Hepatocyte (in vitro differentiated cells): ENCODE results near the gene SLC44A3. TPM values are rescaled to one million over a fixed set of nuclear protein-coding genes. Genes with fewer than 3 reads are reported as not detected.

ENCODE experiments used
- DNase-seq: peaks from one replicate; pipeline ENCODE4 v3.0.0-alpha.2; 2016; ENCODE audit warnings: low spot score
- H2AFZ ChIP-seq: fragments of 200-600 bp; sonication (generic); 2 replicates; pipeline ENCODE4 v1.6.0; 2016; ENCODE audit warnings: antibody characterized with exemption, mild to moderate bottlenecking
- H3K27ac ChIP-seq: fragments of 200-600 bp; sonication (generic); 2 replicates; pipeline ENCODE4 v1.5.1; 2016; ENCODE audit warnings: mild to moderate bottlenecking
- H3K27me3 ChIP-seq: fragments of 200-600 bp; sonication (generic); 2 replicates; pipeline ENCODE4 v1.6.1; 2016
- H3K36me3 ChIP-seq: fragments of 200-600 bp; sonication (generic); replicated peaks from 2 replicates; pipeline ENCODE4 v1.5.1; 2016; ENCODE audit warnings: low read depth; ENCODE audit not compliant: insufficient read depth
- H3K4me1 ChIP-seq: fragments of 200-600 bp; sonication (generic); 2 replicates; pipeline ENCODE4 v1.5.1; 2016; ENCODE audit warnings: mild to moderate bottlenecking, moderate library complexity; ENCODE audit not compliant: insufficient read depth
- H3K4me2 ChIP-seq: fragments of 200-600 bp; sonication (generic); 2 replicates; pipeline ENCODE4 v1.6.0; 2016
- H3K4me3 ChIP-seq: fragments of 200-600 bp; sonication (generic); 2 replicates; pipeline ENCODE4 v1.5.1; 2016; ENCODE audit warnings: mild to moderate bottlenecking
- H3K79me2 ChIP-seq: fragments of 200-600 bp; sonication (generic); 2 replicates; pipeline ENCODE4 v1.6.0; 2017; ENCODE audit warnings: mild to moderate bottlenecking
- H3K9me2 ChIP-seq: fragments of 200-600 bp; sonication (generic); replicated peaks from 2 replicates; pipeline ENCODE4 v1.6.0; 2017; ENCODE audit warnings: mild to moderate bottlenecking; ENCODE audit not compliant: insufficient read depth
- H3K9me3 ChIP-seq: fragments of 200-600 bp; sonication (generic); 2 replicates; pipeline ENCODE4 v1.5.1; 2016; ENCODE audit warnings: low read depth, mild to moderate bottlenecking
- H4K20me1 ChIP-seq: fragments of 200-600 bp; sonication (generic); 2 replicates; pipeline ENCODE4 v1.6.0; 2016; ENCODE audit warnings: mild to moderate bottlenecking; ENCODE audit not compliant: insufficient read depth, poor library complexity, severe bottlenecking
- EZH2 ChIP-seq: fragments of 200-600 bp; sonication (generic); IDR thresholded peaks from 2 replicates; pipeline ENCODE4 v1.6.1; 2016; ENCODE audit warnings: antibody characterized with exemption, mild to moderate bottlenecking, borderline replicate concordance
- EZH2phosphoT487 ChIP-seq: fragments of 200-600 bp; sonication (generic); IDR thresholded peaks from one replicate; pipeline ENCODE4 v1.6.1; 2018; ENCODE audit warnings: antibody characterized with exemption, mild to moderate bottlenecking, low read depth, moderate library complexity; ENCODE audit not compliant: unreplicated experiment, severe bottlenecking
- WGBS: methylation state at CpG from one replicate; pipeline ENCODE4 v1.1.6; 2016; ENCODE audit warnings: low lambda C conversion rate; ENCODE audit errors: missing lambda C conversion rate; 5-methylcytosine and 5-hydroxymethylcytosine counted together
- polyA plus RNA-seq: library from polyadenylated mRNA; unstranded; fragments of >200 nt; fragmentation: Nextera tagmentation; extraction: Ambion mirVana; gene quantifications from 2 replicates; pipeline ENCODE4 v1.2.1, GENCODE V29; 2016
- total RNA-seq: library from RNA; depleted of rRNA; stranded (reverse); fragments of >200 nt; gene quantifications from 2 replicates; pipeline ENCODE4 v1.2.3, GENCODE V29; 2014
- TF ChIP-seq, protein P1 (sequence below): fragments of 200-600 bp; sonication (generic); IDR thresholded peaks from 2 replicates; pipeline ENCODE4 v1.5.1; 2016; ENCODE audit warnings: antibody characterized with exemption, mild to moderate bottlenecking; ENCODE audit not compliant: poor library complexity

Gene SLC44A3
- total and polyA plus RNA-seq, 2 experiments from 2014 or later: 51.5 to 55.3 TPM

DNA sequence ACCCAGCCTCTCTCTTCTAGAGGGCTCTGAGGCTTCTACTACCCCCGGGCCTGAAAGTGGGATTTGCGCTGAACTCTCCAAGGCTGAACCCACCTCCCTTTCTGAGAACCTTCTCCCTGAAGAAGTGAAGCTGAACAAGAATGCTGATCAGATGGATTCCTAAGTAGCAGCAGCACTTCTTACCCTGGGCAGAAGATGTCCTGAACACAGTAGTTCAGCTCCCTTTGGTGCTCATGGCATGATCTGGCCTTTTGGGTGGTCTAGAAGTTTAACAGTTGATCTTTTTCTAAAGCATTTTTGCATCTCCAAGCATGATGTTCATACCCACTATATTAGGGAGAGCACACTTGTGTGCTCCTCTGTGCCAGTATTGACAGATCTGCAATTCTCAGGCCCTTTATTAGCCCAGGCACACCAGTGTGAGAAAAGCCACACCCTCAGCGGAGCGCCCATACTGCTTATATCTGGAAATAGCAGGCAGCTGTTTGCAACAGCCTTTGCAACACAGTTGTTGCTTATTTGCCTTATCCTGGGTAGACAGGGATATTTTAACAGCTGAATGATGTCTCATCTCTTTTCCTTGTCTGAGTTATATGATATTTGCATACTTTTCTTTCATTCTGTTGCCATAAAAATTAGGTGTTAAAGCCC, 72.6 kb downstream of the SLC44A3 start:
- Histone ChIP-seq H3K4me3 (no peak overlapping the region), H3K9me3 (no peaks in the 10 kb centered on the region), H3K79me2 (peaks cover 5% of the 10 kb centered on the region), H4K20me1 (no peaks in the 10 kb centered on the region), H3K27me3 (no peaks in the 10 kb centered on the region), H3K27ac (peak overlapping the region; percentile 35), H3K9me2 (no peaks in the 10 kb centered on the region), H3K4me2 (no peak overlapping the region), H3K4me1 (peaks cover 8% of the 10 kb centered on the region), H2AFZ (no peak overlapping the region), H3K36me3 (no peaks in the 10 kb centered on the region)
- 92% methylated on average over 4 of the region's 4 CpGs for WGBS
- TF ChIP-seq EZH2 (no peak), EZH2phosphoT487 (no peak)
- TF ChIP-seq, protein P1, sequence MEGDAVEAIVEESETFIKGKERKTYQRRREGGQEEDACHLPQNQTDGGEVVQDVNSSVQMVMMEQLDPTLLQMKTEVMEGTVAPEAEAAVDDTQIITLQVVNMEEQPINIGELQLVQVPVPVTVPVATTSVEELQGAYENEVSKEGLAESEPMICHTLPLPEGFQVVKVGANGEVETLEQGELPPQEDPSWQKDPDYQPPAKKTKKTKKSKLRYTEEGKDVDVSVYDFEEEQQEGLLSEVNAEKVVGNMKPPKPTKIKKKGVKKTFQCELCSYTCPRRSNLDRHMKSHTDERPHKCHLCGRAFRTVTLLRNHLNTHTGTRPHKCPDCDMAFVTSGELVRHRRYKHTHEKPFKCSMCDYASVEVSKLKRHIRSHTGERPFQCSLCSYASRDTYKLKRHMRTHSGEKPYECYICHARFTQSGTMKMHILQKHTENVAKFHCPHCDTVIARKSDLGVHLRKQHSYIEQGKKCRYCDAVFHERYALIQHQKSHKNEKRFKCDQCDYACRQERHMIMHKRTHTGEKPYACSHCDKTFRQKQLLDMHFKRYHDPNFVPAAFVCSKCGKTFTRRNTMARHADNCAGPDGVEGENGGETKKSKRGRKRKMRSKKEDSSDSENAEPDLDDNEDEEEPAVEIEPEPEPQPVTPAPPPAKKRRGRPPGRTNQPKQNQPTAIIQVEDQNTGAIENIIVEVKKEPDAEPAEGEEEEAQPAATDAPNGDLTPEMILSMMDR: no peak
- no peak for DNase-seq

DNA sequence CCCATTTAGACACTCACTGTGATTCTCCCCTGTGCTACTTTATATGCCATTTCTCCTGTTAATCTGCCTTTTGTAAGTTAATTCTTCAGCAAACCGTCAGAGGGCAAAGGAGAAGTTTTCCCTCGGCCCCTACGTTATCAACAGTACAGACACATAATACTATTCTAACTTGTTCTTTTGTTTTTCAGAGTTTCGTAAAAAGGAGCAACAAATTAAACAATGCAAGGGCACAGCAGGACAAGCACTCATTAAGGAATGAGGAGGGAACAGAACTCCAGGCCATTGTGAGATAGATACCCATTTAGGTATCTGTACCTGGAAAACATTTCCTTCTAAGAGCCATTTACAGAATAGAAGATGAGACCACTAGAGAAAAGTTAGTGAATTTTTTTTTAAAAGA, 74.5 kb downstream of the SLC44A3 start:
- Histone ChIP-seq H3K4me3 (no peak overlapping the region), H3K79me2 (peaks cover 8% of the 10 kb centered on the region), H2AFZ (no peak overlapping the region), H3K36me3 (no peaks in the 10 kb centered on the region), H3K9me3 (no peaks in the 10 kb centered on the region), H4K20me1 (no peaks in the 10 kb centered on the region), H3K4me1 (peaks cover 14% of the 10 kb centered on the region), H3K27ac (peak overlapping the region; percentile 18), H3K27me3 (no peaks in the 10 kb centered on the region), H3K4me2 (no peak overlapping the region), H3K9me2 (no peaks in the 10 kb centered on the region)
- no peak for DNase-seq
- 51% methylated on average over 4 of the region's 4 CpGs for WGBS
- no peak for TF ChIP-seq EZH2
- TF ChIP-seq EZH2phosphoT487: no peak
- TF ChIP-seq, protein P1: no peak

DNA sequence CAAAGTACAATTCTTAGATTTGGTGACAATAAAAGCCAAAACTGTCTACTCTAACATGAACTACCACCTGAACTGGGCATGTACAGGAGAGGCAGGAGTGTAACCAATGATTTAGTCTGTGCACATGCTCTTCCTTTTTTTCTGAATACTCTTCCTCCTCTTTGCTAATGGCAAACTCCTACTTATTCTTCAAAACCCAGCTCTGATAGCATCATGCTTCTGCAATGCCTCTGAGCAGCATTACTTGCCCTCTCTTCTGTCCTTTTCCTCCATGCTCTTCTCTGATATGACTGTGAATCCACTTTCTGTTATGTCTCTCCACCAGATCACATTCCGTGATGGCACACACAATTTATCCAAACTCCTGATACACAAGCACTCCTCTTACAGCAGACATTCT, 75.4 kb downstream of the SLC44A3 start:
- WGBS: 97% methylated on average over 1 of the region's 1 CpG
- H3K4me3 ChIP-seq: no peak overlapping the region
- no peak for DNase-seq

More for the DNA sequence above, 75.4 kb downstream of the SLC44A3 start:
- H3K36me3 ChIP-seq: no peaks in the 10 kb centered on the region
- H3K9me2 ChIP-seq: no peaks in the 10 kb centered on the region
- H3K4me2 ChIP-seq: no peak overlapping the region
- no peak overlapping the region for H2AFZ ChIP-seq
- peaks cover 11% of the 10 kb centered on the region for H3K79me2 ChIP-seq
- no peak overlapping the region for H3K27ac ChIP-seq
- H3K27me3 ChIP-seq: no peaks in the 10 kb centered on the region
- H3K9me3 ChIP-seq: no peaks in the 10 kb centered on the region
- TF ChIP-seq, protein P1: no peak
- no peak for TF ChIP-seq EZH2phosphoT487
- TF ChIP-seq EZH2: no peak
- H4K20me1 ChIP-seq: no peaks in the 10 kb centered on the region
- H3K4me1 ChIP-seq: peaks cover 14% of the 10 kb centered on the region
